ENCODE results near the gene C2orf76.

DNA sequence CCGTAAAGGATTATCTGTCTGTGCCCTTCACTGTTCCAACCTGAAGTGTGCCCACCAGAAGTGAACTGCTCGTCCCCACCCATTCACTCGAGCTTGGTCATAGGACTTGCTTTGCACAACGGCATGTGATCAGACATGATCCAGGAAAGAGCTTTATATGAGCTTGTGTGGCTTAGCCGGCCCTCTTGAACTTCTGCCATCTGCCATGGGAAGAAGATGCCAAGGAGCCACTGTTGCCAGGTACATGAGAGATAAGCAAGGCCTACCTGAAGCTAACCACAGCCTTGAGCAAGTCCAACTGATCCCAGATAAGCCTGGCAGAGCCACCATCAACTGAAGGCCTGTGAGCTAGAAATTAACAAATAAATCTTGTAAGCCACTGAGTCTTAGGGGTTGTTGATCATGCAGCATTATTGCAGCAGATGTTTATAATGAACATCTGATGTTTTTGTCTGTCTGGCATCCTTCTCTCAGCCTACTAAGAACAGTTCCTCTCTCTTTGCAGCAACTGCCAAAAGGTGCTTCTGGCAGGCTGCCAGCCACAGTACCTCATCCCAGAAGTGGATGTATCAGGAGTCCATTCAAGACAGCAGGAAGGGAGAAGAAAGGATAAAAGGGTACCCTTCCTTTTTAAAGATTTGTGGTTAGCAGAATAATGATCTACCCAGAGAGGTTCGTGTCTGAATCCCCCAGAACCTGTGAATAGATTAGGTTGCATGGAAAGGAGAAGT lies 16.9 kb upstream of the C2orf76 start:
- TF ChIP-seq, protein P1, sequence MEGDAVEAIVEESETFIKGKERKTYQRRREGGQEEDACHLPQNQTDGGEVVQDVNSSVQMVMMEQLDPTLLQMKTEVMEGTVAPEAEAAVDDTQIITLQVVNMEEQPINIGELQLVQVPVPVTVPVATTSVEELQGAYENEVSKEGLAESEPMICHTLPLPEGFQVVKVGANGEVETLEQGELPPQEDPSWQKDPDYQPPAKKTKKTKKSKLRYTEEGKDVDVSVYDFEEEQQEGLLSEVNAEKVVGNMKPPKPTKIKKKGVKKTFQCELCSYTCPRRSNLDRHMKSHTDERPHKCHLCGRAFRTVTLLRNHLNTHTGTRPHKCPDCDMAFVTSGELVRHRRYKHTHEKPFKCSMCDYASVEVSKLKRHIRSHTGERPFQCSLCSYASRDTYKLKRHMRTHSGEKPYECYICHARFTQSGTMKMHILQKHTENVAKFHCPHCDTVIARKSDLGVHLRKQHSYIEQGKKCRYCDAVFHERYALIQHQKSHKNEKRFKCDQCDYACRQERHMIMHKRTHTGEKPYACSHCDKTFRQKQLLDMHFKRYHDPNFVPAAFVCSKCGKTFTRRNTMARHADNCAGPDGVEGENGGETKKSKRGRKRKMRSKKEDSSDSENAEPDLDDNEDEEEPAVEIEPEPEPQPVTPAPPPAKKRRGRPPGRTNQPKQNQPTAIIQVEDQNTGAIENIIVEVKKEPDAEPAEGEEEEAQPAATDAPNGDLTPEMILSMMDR (IDR thresholded peaks at IDR 0.05), result no peak
- no peak for TF ChIP-seq EZH2 (IDR thresholded peaks at IDR 0.05; ENCODE audit: borderline replicate concordance, insufficient read depth, low read depth, low read length, poor library complexity, severe bottlenecking)
